Stimulated activated naive CD4-positive, alpha-beta T cell treated with Interleukin-2 at 50 U/mL for 16 hours (primary cell): ENCODE data around the gene LAMB4.
"Not testable (repeated sequence)": the region's sequence is repeated elsewhere in the genome, so short reads cannot be mapped to it uniquely, and the experiment has no call there.

Experiments used
- DNase-seq: peaks from one replicate; lab custom pipeline; 2025; lab: John Stamatoyannopoulos, UW

The LAMB4 gene

GRCh38 chr7:108045154-108045553 lies 85.0 kb downstream of the LAMB4 start:
- no peak for DNase-seq

- no peak for DNase-seq
Observed at GRCh38 chr7:108044345-108044744, 85.8 kb downstream of the LAMB4 start.

GRCh38 chr7:108038986-108039385 lies 91.2 kb downstream of the LAMB4 start:
- DNase-seq = no peak

- DNase-seq = no peak
Observed at GRCh38 chr7:108037741-108038140, 92.4 kb downstream of the LAMB4 start.

- DNase-seq = no peak
Observed at GRCh38 chr7:108037140-108037539, 93.0 kb downstream of the LAMB4 start.

- DNase-seq = no peak
Observed at GRCh38 chr7:108034586-108034985, 95.6 kb downstream of the LAMB4 start.

GRCh38 chr7:108033776-108034497 lies 96.2 kb downstream of the LAMB4 start:
- DNase-seq = no peak

GRCh38 chr7:108033309-108033708 lies 96.9 kb downstream of the LAMB4 start:
- not testable (repeated sequence) for DNase-seq

GRCh38 chr7:108030516-108030915 lies 99.6 kb downstream of the LAMB4 start:
- DNase-seq = no peak

- DNase-seq = no peak
Observed at GRCh38 chr7:108029034-108029433, 101.1 kb downstream of the LAMB4 start.

GRCh38 chr7:108028111-108028510 lies 102.0 kb downstream of the LAMB4 start:
- DNase-seq = no peak

- no peak for DNase-seq
Observed at GRCh38 chr7:108027239-108027638, 102.9 kb downstream of the LAMB4 start.

- no peak for DNase-seq
Observed at GRCh38 chr7:108026647-108027046, 103.5 kb downstream of the LAMB4 start.

- no peak for DNase-seq
Observed at GRCh38 chr7:108026116-108026515, 104.0 kb downstream of the LAMB4 start.

- no peak for DNase-seq
Observed at GRCh38 chr7:108024538-108024937, 105.6 kb downstream of the LAMB4 start.

- no peak for DNase-seq
Observed at GRCh38 chr7:108020585-108020984, 109.6 kb downstream of the LAMB4 start.

GRCh38 chr7:108018668-108019067 lies 111.5 kb downstream of the LAMB4 start:
- no peak for DNase-seq

- no peak for DNase-seq
Observed at GRCh38 chr7:108017776-108018151, 112.4 kb downstream of the LAMB4 start.

- no peak for DNase-seq
Observed at GRCh38 chr7:108016841-108017775, 113.1 kb downstream of the LAMB4 start.

- DNase-seq = no peak
Observed at GRCh38 chr7:108015740-108016139, 114.4 kb downstream of the LAMB4 start.

- DNase-seq = no peak
Observed at GRCh38 chr7:108014747-108015682, 115.1 kb downstream of the LAMB4 start.

GRCh38 chr7:108014215-108014614 lies 115.9 kb downstream of the LAMB4 start:
- DNase-seq = no peak
